Tibial nerve (tissue), 4 donors: ENCODE results near the gene NPEPPS.
"Not testable (repeated sequence)": the region's sequence is repeated elsewhere in the genome, so short reads cannot be mapped to it uniquely, and the experiment has no call there.

Experiments
- EP300 ChIP-seq, 2 donors: sonication (generic); formaldehyde crosslinking; IDR thresholded peaks; one replicate each; pipeline ENCODE4 v1.6.1; 2017; ENCODE audit warnings: antibody characterized with exemption in 2 of 2, mild to moderate bottlenecking in 1 of 2
- TF ChIP-seq, protein P1 (sequence below), 5 experiments: fragments of 200-600 bp in 3 of 5; fragments of 450-650 bp in 2 of 5; sonication (generic) in 3 of 5; IDR thresholded peaks; one replicate each; pipeline ENCODE4 v1.5.1; 2016 to 2019; ENCODE audit warnings: antibody characterized with exemption in 5 of 5, mild to moderate bottlenecking in 3 of 5, moderate library complexity in 2 of 5

DNA sequence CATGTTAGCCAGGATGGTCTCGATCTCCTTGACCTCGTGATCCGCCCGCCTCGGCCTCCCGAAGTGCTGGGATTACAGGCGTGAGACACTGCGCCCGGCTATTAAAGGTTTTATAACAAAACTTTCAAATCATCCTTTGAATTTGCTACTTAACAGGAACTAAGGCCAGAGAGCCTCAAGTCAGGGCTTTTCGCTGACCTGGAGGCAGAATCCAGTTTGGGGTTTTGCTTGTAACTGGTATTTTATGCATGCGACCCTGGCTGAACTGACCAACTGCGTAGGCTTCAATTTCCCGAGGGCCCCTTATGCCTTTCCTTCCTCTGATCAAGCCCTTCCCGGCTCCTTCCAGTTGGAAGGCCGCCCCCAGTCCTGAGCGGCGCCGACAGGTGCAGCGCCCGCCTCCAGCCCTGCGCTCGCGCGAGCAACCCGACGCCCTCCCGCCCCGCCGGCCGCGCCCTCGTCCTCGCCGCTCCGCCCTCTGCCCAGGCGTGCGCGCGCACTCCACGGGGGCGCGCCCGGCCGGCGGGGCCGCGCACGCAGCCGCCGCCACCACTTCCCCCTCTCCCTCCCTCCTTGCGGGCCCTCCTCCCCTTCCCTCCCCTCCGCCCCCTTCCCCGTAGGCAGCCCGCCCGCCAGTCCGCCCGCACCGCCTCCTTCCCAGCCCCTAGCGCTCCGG is at the start of gene NPEPPS:
- TF ChIP-seq, protein P1, sequence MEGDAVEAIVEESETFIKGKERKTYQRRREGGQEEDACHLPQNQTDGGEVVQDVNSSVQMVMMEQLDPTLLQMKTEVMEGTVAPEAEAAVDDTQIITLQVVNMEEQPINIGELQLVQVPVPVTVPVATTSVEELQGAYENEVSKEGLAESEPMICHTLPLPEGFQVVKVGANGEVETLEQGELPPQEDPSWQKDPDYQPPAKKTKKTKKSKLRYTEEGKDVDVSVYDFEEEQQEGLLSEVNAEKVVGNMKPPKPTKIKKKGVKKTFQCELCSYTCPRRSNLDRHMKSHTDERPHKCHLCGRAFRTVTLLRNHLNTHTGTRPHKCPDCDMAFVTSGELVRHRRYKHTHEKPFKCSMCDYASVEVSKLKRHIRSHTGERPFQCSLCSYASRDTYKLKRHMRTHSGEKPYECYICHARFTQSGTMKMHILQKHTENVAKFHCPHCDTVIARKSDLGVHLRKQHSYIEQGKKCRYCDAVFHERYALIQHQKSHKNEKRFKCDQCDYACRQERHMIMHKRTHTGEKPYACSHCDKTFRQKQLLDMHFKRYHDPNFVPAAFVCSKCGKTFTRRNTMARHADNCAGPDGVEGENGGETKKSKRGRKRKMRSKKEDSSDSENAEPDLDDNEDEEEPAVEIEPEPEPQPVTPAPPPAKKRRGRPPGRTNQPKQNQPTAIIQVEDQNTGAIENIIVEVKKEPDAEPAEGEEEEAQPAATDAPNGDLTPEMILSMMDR (IDR thresholded peaks at IDR 0.05), result not testable (repeated sequence)
- not testable (repeated sequence) for TF ChIP-seq EP300 (IDR thresholded peaks at IDR 0.05)
